SK-N-SH (cell line): ENCODE results near the gene ATP2B1. TPM values are rescaled to one million over a fixed set of nuclear protein-coding genes. Genes with fewer than 3 reads are reported as not detected.

ENCODE experiments used
- CTCF ChIA-PET: fragments of 300-600, 350-600 bp; formaldehyde crosslinking; extraction: SDS; loops from one replicate; lab custom pipeline; 2021; lab: Yijun Ruan, JAX
- POLR2A ChIA-PET: fragments of 350-600 bp; sonication (Branson Sonifier 250); formaldehyde crosslinking; extraction: SDS; loops from one replicate; lab custom pipeline; 2020; ENCODE audit warnings: antibody characterized with exemption, inconsistent platforms; lab: Yijun Ruan, JAX
- DNase-seq: peaks from one replicate; pipeline ENCODE4 v3.0.0; 2012
- H2AFZ ChIP-seq: fragments of 200-600 bp; sonication (generic); 2 replicates; pipeline ENCODE4 v1.8.1; 2016; ENCODE audit warnings: antibody characterized with exemption, mild to moderate bottlenecking, low read depth
- H3F3A ChIP-seq: fragments of 200-600 bp; sonication (generic); replicated peaks from 2 replicates; pipeline ENCODE3; 2016; ENCODE audit warnings: antibody characterized with exemption, mild to moderate bottlenecking; ENCODE audit not compliant: insufficient read depth
- H3K27ac ChIP-seq, 2 experiments: fragments of 200-500 bp in 1 of 2; fragments of 200-600 bp in 1 of 2; sonication (Bioruptor generic) in 1 of 2; sonication (generic), shearing (Covaris generic) in 1 of 2; 2 replicates each; pipeline versions ENCODE4 v1.5.1 to v1.6.1; 2014 to 2016; ENCODE audit warnings: low read depth in 2 of 2, inconsistent platforms in 1 of 2, low read length in 1 of 2, mild to moderate bottlenecking in 1 of 2, mixed read lengths in 1 of 2
- H3K27me3 ChIP-seq: fragments of 200-600 bp; sonication (generic), shearing (Covaris generic); 2 replicates; pipeline ENCODE4 v1.6.1; 2016; ENCODE audit warnings: mixed run types; ENCODE audit not compliant: insufficient read depth
- H3K36me3 ChIP-seq, 2 experiments: fragments of 200-500 bp in 1 of 2; fragments of 200-600 bp in 1 of 2; sonication (Bioruptor generic) in 1 of 2; sonication (generic) in 1 of 2; replicated peaks in 1 of 2; 2 replicates each; pipeline versions ENCODE3 to v1.5.1; 2014 to 2016; ENCODE audit warnings: low read length in 1 of 2, mild to moderate bottlenecking in 1 of 2; ENCODE audit not compliant: insufficient read depth in 2 of 2, control insufficient read depth in 1 of 2
- H3K4me1 ChIP-seq, 2 experiments: fragments of 200-500 bp in 1 of 2; fragments of 200-600 bp in 1 of 2; sonication (Bioruptor generic) in 1 of 2; sonication (generic), shearing (Covaris generic) in 1 of 2; 2 replicates each; pipeline versions ENCODE4 v1.5.1 to v1.6.1; 2014 to 2016; ENCODE audit warnings: low read depth in 1 of 2, low read length in 1 of 2, mixed run types in 1 of 2; ENCODE audit not compliant: insufficient read depth in 2 of 2, control insufficient read depth in 1 of 2
- H3K4me2 ChIP-seq: fragments of 200-600 bp; sonication (generic), shearing (Covaris generic); 2 replicates; pipeline ENCODE4 v1.6.1; 2017; ENCODE audit warnings: mixed run types
- H3K4me3 ChIP-seq, 2 experiments: fragments of 200-500 bp in 1 of 2; fragments of 200-600 bp in 1 of 2; sonication (Bioruptor generic) in 1 of 2; sonication (generic), shearing (Covaris generic) in 1 of 2; 2 replicates each; pipeline versions ENCODE4 v1.5.1 to v1.8.1; 2014 to 2016; ENCODE audit warnings: low read depth in 2 of 2, inconsistent platforms in 1 of 2, low read length in 1 of 2, mild to moderate bottlenecking in 1 of 2, mixed read lengths in 1 of 2, moderate library complexity in 1 of 2
- H3K79me2 ChIP-seq: fragments of 200-600 bp; sonication (generic); 2 replicates; pipeline ENCODE4 v1.8.1; 2017; ENCODE audit warnings: mild to moderate bottlenecking; ENCODE audit not compliant: insufficient read depth
- H3K9ac ChIP-seq: fragments of 200-600 bp; sonication (generic); 2 replicates; pipeline ENCODE4 v1.6.1; 2017; ENCODE audit warnings: mixed run types
- H3K9me2 ChIP-seq: fragments of 200-600 bp; sonication (generic); 2 replicates; pipeline ENCODE4 v1.6.1; 2017; ENCODE audit warnings: mixed run types
- H3K9me3 ChIP-seq: fragments of 200-600 bp; sonication (generic); 2 replicates; pipeline ENCODE4 v1.6.1; 2017; ENCODE audit warnings: mixed run types, mild to moderate bottlenecking, moderate library complexity
- H4K20me1 ChIP-seq: fragments of 200-600 bp; sonication (generic); 2 replicates; pipeline ENCODE4 v1.6.1; 2017; ENCODE audit warnings: mild to moderate bottlenecking, mixed run types; ENCODE audit not compliant: insufficient read depth
- ELF1 ChIP-seq: IDR thresholded peaks from 2 replicates; pipeline ENCODE4 v1.4.0; 2012
- EP300 ChIP-seq, 2 experiments: IDR thresholded peaks; 2 replicates each; pipeline versions ENCODE4 v1.4.0 to v1.6.1; 2012; ENCODE audit warnings: borderline replicate concordance in 1 of 2, low read depth in 1 of 2, low read length in 1 of 2
- FOSL2 ChIP-seq: IDR thresholded peaks from 2 replicates; pipeline ENCODE4 v1.4.0; 2012; ENCODE audit warnings: low read depth, mild to moderate bottlenecking, moderate library complexity, borderline replicate concordance
- FOXJ3 ChIP-seq: sonication (generic); formaldehyde crosslinking; IDR thresholded peaks from 2 replicates; pipeline ENCODE4 v1.5.1; 2020; ENCODE audit warnings: mild to moderate bottlenecking, missing genetic modification reagents
- FOXM1 ChIP-seq: IDR thresholded peaks from 2 replicates; pipeline ENCODE4 v1.4.0; 2012; ENCODE audit warnings: low read depth, mild to moderate bottlenecking
- GATA2 ChIP-seq: sonication (generic); formaldehyde crosslinking; IDR thresholded peaks from 2 replicates; pipeline ENCODE4 v1.5.0; 2020; ENCODE audit warnings: mild to moderate bottlenecking, missing genetic modification reagents
- MAX ChIP-seq: IDR thresholded peaks from 2 replicates; pipeline ENCODE4 v1.4.0; 2012; ENCODE audit warnings: low read depth
- MEF2A ChIP-seq: IDR thresholded peaks from 2 replicates; pipeline ENCODE4 v1.4.0; 2012; ENCODE audit warnings: low read depth, borderline replicate concordance
- MXI1 ChIP-seq: IDR thresholded peaks from 2 replicates; pipeline ENCODE4 v1.6.1; 2012; ENCODE audit warnings: mild to moderate bottlenecking, low read depth, low read length, improper control_type of control experiment
- POLR2AphosphoS5 ChIP-seq: IDR thresholded peaks from 2 replicates; pipeline ENCODE4 v1.6.1; 2012; ENCODE audit warnings: low read depth, low read length
- RAD21 ChIP-seq: IDR thresholded peaks from 2 replicates; pipeline ENCODE4 v1.6.1; 2012; ENCODE audit warnings: mild to moderate bottlenecking, low read length
- RXRA ChIP-seq: IDR thresholded peaks from 2 replicates; pipeline ENCODE4 v1.4.0; 2012; ENCODE audit warnings: low read depth, mild to moderate bottlenecking, borderline replicate concordance
- YY1 ChIP-seq: IDR thresholded peaks from 2 replicates; pipeline ENCODE4 v1.4.0; 2012; ENCODE audit warnings: low read depth, mild to moderate bottlenecking
- ZBTB33 ChIP-seq: IDR thresholded peaks from 2 replicates; pipeline ENCODE4 v1.4.0; 2012; ENCODE audit warnings: low read depth, borderline replicate concordance
- WGBS: methylation state at CpG from one replicate; pipeline ENCODE4 v1.1.6; 2017; ENCODE audit warnings: low lambda C conversion rate; 5-methylcytosine and 5-hydroxymethylcytosine counted together
- polyA plus RNA-seq, 3 experiments: library from polyadenylated mRNA; depleted of rRNA; stranded (reverse); fragments of >200 nt; gene quantifications; 2 replicates each; pipeline ENCODE4 v1.2.3, GENCODE V29; 2012
- TF ChIP-seq, protein P1 (sequence below): IDR thresholded peaks from 2 replicates; pipeline ENCODE4 v1.6.1; 2012; ENCODE audit warnings: mild to moderate bottlenecking, low read depth, low read length, moderate library complexity

The ATP2B1 gene
- polyA plus RNA-seq, 1 of the 3 experiments (the other 2 are of a cell fraction) = 4.3 TPM

GRCh38 chr12:89603678-89604077 is 105.0 kb downstream of the ATP2B1 start:
- WGBS = 98% methylated on average over 5 of the region's 5 CpGs
- Histone ChIP-seq H3K79me2 (no peaks in the 10 kb centered on the region), H3K4me2 (no peak overlapping the region), H3K9me2 (no peaks in the 10 kb centered on the region), H3K4me3 (no peak overlapping the region), H3F3A (no peaks in the 10 kb centered on the region), H3K36me3 (peaks cover 29 to 57% of the 10 kb centered on the region in 2 experiments), H3K9me3 (no peaks in the 10 kb centered on the region), H3K27me3 (no peaks in the 10 kb centered on the region), H3K4me1 (no peaks in the 10 kb centered on the region), H3K27ac (no peak overlapping the region), H3K9ac (no peak overlapping the region), H2AFZ (no peak overlapping the region), H4K20me1 (no peaks in the 10 kb centered on the region)
- DNase-seq = no peak
- CTCF ChIA-PET = interaction anchor here (1.0 kb wide), 1 partner anchor 41 kb away, joined by 3 read pairs; no protein-coding TSS in a partner anchor
- POLR2A ChIA-PET = no interaction called here
- no peak for TF ChIP-seq POLR2AphosphoS5
- no peak for TF ChIP-seq RAD21
- no peak for TF ChIP-seq MEF2A
- no peak for TF ChIP-seq ELF1
- no peak for TF ChIP-seq ZBTB33
- TF ChIP-seq, protein P1, sequence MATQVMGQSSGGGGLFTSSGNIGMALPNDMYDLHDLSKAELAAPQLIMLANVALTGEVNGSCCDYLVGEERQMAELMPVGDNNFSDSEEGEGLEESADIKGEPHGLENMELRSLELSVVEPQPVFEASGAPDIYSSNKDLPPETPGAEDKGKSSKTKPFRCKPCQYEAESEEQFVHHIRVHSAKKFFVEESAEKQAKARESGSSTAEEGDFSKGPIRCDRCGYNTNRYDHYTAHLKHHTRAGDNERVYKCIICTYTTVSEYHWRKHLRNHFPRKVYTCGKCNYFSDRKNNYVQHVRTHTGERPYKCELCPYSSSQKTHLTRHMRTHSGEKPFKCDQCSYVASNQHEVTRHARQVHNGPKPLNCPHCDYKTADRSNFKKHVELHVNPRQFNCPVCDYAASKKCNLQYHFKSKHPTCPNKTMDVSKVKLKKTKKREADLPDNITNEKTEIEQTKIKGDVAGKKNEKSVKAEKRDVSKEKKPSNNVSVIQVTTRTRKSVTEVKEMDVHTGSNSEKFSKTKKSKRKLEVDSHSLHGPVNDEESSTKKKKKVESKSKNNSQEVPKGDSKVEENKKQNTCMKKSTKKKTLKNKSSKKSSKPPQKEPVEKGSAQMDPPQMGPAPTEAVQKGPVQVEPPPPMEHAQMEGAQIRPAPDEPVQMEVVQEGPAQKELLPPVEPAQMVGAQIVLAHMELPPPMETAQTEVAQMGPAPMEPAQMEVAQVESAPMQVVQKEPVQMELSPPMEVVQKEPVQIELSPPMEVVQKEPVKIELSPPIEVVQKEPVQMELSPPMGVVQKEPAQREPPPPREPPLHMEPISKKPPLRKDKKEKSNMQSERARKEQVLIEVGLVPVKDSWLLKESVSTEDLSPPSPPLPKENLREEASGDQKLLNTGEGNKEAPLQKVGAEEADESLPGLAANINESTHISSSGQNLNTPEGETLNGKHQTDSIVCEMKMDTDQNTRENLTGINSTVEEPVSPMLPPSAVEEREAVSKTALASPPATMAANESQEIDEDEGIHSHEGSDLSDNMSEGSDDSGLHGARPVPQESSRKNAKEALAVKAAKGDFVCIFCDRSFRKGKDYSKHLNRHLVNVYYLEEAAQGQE = no peak
- no peak for TF ChIP-seq FOXJ3
- no peak for TF ChIP-seq MAX
- TF ChIP-seq EP300 (IDR thresholded peaks at IDR 0.05; ENCODE audit: borderline replicate concordance in 1 of 2, low read depth in 1 of 2, low read length in 1 of 2) = no peak
- TF ChIP-seq FOSL2 = no peak

- TF ChIP-seq YY1 (no peak), FOSL2 (no peak), ELF1 (no peak), RXRA (no peak), MXI1 (no peak), GATA2 (no peak), ZBTB33 (no peak), POLR2AphosphoS5 (no peak), FOXM1 (no peak), EP300 (IDR thresholded peaks at IDR 0.05; ENCODE audit: borderline replicate concordance in 1 of 2, low read depth in 1 of 2, low read length in 1 of 2) (no peak)
- POLR2A ChIA-PET = no interaction called here
- no peak for DNase-seq
- WGBS = 89% methylated on average over 1 of the region's 1 CpG
- Histone ChIP-seq H3K4me2 (no peak overlapping the region), H3K9me3 (no peaks in the 10 kb centered on the region), H3F3A (no peaks in the 10 kb centered on the region), H3K79me2 (no peaks in the 10 kb centered on the region), H3K4me3 (no peak overlapping the region), H3K27ac (no peak overlapping the region), H3K27me3 (no peaks in the 10 kb centered on the region), H3K9me2 (no peaks in the 10 kb centered on the region), H4K20me1 (no peaks in the 10 kb centered on the region), H3K9ac (no peak overlapping the region), H3K4me1 (no peaks in the 10 kb centered on the region), H3K36me3 (peaks cover 14 to 41% of the 10 kb centered on the region in 2 experiments), H2AFZ (no peak overlapping the region)
- CTCF ChIA-PET = interaction anchor here (1.7 to 1.9 kb wide), 2 partner anchors 7 to 20 kb away, joined by 4 to 6 read pairs; no protein-coding TSS in a partner anchor
These were observed 110.9 kb downstream of the ATP2B1 start for GRCh38 chr12:89597770-89598169.
